ENCODE results near the gene MRTFA.
A peak's percentile ranks its signal among the peaks of the same experiment; 100 is the strongest.

The MRTFA gene

DNA sequence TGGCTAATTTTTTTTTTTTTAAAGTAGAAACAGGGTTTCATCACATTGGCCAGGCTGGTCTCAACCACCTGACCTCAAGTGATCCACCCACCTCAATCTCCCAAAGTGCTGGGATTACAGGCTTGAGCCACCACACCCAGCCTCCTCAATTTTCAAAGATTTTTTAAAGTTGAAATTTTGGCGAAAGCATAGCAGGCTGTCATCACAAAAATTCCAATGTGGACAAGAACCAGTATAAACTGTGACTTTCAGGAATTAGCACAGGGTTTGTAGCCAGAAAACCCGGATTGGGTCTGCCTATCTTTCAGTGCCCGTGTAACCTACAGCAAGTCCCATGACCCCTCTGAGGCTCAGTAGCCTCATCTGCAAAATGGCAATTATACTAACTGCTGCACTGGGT lies 185.9 kb downstream of the MRTFA start:
- DNase-seq = no peak

DNA sequence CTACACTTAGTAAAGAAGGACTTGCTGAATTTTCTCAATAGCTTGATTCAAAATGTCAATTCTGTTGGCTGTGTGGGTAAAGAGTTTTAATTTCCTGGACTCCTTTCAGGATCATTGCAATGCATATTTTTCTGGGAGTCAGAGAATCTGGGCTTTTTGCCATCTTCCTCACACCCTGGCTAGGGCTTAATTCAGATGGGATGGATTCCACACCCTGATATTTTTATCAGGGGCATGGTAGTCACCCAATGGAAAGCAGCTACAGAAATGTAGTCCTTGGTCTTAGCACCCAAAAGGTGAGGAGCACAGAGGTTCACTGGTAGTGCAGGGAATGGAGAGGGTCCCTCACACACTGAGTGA lies 186.9 kb downstream of the MRTFA start:
- no peak for DNase-seq

DNA sequence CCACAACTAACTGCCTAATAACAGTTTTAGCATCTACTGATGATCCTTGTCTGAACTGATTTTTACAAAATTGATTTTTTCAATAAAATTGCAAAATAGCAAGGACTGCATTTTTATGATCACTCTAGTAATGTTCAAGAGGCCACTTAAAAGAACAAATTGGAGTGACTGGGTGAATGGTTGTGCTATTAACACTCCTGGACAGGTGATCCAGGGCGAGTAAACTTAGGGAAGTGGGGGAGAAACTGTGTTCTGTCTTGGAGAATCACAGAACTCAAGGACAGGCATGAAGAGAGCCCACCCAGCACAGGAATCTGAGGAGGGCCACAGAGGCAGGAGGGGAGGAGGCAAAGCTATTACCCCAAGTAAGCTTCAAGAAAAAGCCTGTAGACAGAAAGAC lies 190.3 kb downstream of the MRTFA start:
- DNase-seq = no peak

DNA sequence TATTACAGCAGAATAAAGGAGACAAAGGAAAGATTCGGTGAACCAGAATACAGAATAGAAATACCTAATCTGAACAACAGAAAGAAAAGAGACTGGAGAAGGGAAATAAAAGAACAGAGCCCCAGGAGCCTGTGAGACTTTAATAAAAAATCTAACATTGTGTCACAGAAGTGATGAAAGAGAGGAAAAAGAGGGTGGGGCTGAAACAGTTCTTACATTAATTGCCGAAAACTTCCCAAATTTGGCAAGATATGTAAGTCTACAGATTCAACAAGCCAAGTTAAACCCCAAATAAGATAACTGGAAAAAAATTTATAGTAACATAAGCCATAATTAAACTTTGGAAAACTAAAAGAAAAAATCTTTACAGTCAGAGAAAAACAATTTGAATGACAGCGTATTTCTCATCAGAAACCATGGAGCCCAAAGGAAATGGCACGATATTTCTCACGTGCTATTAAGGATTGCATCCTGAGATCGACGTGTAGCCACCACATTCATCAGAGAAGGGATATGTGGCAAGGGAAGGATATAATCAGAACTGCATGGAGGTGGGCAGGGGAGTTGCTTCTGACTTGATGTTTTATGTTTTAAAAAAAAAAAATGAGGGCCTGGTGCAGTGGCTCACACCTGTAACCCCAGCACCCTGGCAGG lies 192.2 kb downstream of the MRTFA start:
- no peak for DNase-seq

DNA sequence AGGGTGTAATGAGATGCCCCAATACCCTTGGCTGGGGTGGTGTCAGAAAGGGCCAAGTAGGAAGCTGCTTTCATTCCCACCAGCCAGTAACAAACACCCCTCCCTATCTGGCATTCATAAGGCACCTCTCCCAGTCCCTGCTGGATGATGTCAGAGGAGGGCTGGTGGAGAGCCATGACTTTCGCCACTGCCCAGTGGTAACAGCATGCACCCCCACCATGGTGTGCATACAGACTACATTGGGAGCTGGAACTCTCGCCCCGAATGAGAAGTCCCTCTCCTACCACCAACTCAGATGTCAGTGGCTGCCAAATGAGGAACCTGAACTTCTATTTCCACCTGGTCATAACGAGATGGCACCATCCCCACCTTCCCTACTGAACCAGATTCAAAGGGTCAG lies 192.8 kb downstream of the MRTFA start:
- no peak for DNase-seq

DNA sequence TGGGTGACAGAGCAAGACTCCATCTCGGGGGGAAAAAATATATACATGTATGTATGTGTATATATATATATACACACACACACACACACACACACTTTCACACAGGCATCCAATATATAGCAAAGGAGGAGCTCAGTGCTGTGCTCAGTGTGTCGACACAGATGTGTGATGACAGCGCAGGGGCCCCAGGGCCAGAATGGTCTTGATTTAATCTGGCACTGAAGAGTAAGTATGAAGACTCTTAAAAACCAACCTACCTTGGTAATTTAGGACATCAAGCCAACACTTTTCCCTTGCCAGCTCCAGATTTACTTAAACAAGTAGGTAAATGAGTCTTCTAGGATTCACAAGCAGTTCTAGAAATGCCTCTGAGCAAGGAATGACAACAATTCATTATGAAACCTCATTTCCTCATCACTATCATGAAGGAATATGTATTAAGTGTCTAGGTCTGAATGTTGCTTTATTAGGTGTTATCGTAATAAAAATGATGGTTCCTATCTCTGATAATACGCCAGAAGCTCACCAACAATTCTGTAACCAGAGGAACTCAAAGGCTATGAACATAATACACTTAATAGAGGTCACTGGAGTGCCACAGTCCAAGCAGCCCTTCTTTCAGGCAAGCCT lies 194.6 kb downstream of the MRTFA start:
- no peak for DNase-seq

DNA sequence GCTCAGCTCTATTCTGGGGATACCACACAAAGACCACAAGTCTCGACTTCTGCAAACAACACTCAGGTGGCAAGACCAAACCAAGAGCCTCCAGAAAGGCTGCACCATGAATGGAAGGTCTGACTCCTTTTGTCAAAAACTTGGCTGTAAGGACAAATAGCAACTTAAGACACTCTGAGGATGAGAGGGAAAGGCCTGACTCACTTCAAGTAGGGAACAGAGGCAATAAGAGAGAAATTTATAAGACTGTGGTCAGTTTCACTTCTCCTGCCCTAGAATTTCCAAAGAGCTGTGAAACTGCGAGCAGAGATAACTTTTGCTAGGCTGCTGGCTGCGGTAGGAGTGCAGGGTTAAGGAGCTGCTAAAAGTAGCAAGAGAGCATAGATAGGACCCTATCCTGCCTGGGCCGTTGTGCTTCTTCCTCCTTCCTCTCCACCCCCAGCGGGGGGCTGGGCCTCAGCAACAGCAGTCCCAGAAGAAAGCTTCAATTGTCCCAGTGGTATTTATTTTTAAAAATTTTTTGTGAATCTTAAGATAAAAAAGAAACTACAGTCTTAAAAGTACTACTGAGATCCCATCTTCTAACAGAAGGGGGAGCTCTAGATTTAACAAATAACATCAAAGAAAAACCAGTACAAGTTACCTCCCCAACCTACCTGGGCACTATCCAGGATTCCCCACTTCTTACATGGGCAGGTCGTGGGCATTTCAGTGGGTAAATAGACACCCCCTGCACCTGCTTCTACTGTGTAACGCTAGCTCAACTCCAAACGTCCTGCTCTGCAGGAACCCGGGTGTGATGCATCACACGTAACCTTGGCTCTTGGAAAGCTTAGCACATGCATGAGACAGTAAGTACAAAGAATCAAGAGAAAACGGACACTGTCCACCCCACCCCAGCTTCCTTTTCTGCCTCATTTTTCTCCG lies 199.8 kb downstream of the MRTFA start:
- DNase-seq = peak; percentile 28

DNA sequence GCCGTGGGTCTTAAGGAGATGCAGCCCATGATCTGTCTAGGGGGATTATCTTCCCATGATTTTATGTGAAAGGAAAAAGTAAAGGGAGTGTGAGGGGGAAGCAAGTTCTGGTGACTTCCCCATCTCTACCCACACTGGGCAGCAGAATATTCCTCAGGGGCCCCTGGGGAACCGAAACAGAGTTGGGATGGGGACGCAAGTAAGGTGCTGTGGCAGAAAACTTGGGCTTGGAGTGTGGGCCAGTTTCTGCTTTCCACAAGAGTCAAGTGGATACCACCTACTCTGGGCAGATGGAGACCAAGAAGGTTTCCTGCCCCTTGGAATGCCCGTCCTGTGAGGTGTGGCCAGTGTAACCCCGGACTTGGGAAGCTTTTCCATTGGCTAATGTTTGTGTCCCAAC lies 201.8 kb downstream of the MRTFA start:
- no peak for DNase-seq

DNA sequence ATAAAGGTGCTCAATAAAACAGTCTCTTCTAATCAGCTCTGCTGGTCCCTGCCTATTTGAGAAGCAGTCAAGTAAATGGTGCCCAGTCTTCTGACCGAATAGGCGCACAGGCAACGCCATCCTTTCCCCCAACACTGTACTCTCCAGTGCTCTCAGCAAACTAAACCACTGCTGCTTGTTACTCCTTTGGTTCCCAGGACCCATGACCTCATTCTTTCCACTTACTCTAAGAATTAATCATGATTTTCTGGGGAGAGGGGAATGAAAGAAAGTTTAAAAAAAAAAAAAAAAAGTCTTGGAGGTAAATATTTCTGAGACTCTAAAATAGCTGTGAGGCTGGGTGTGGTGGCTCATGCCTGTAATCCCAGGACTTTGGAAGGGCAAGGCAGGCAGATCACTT lies 202.4 kb downstream of the MRTFA start:
- no peak for DNase-seq

DNA sequence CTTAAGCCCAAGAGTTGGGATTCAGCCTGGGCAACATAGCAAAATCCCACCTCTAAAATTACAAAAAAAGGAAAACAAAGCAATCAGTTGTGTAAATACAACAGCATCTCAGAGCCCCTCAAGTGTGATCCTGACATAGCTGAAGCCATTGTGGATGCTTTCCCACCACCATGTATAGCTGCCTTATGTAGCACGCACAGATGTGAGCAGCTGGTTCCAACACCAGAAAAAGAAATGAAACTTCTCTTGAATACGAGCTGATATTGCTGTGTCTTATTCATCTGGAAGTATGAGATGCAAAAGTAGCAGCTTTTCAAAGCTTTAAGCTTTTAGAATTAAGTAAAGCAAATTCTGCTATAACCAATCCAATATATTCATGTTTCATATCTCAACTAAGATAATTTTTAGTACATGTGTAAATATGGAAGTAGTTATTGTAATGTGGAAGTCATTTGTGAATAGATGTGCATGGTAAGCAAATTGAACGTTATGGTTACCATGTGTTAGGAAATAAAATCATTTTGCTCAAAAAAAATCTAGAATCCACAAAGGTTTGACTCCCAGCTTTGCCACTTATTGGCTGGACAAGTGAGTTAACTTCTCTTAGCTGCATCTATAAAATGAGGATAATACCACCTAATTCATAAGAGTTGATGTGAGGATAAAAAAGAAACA lies 203.0 kb downstream of the MRTFA start:
- DNase-seq = no peak

DNA sequence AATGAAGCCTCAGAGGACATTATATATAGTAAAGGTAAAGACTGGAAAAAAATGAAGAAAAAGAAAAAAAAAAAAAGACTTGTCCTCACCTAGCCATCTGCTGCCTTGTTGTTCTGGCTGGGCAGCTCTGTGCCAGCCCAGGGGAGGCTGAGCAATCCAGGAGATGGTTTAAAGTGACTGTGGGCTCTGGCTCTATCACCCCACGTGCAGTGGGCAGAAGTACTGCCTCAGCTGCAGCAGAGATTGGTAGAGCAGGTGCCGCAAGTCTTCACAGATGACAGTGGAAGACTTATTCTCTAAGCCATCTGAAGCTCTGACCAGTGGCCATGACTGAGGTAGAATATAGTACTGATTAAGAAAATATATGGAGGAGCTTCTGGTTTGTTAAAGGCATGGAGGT lies 203.9 kb downstream of the MRTFA start:
- DNase-seq = no peak

DNA sequence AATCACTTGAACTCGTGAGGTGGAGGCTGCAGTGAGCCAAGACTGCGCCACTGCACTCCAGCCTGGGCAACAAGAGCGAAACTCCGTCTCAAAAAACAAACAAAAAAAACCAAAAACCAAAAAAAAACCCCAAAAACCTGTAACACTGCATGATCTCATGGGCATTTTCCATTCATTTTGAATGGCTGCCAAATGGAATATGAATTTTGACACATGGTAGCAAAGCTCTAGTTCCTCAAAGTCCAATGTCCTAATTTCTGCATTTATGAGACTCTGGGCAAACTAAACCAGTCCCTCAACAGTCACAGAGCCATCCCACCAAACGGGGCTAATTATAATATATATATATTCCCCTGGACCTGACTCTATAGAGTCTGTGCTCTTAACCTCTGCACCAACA lies 204.4 kb downstream of the MRTFA start:
- no peak for DNase-seq

DNA sequence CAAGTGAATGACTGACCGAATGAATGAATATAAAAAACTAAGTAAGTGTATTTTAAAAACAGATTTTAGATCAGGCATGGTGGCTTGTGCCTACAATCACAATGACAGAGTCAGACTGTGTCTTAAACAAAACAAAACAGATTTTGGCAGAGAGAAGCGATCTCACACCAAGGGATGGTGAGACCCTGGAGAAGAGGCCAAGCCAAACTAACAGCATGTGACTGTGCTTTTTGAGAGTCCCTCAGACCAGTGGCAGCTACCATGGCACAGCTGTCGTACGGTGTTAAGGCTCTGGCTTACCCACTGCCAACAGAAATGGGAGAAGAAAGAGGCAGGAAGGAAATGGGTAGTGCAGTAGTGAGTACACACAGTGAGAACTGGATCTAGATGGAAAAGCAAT lies 205.5 kb downstream of the MRTFA start:
- DNase-seq = no peak

DNA sequence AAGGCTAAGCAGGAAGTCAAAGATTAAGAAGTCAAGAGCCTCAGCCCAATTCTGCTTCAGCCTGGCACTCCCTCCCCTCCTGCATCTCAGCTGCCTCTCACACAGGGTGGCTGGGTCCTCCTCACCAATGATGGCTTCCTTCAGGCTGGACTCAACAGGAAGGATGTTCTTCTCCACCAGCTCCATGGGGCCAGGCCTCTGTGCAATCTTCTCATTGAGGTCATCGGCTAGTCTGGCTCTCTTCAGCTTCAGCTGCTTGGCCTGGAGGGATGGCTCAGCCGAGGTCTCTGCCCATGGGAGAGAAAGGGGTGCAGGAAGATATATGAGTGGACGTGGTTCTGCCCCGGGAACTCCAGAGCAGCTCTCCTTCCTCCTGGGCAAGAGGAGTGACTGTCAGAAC lies 207.0 kb downstream of the MRTFA start:
- no peak for DNase-seq

DNA sequence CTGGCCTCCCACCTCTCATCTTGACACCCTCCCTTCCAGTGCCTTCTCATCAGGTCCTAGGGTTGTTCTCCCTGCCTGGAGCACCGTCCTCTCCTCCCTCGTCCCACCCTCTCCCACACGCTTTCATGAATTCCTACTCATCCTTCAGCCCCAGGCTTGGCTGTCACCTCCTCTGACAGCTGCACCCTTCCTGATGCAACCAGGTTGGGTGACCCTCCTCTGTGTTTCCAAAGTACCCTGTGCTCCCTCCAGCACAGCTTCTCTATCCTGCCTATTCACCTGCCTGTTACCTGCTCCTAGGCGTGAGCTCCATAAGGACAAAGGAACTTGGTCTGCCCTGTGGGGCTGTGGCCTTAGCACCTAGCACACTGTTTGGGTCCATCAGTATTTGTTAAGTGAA lies 207.7 kb downstream of the MRTFA start:
- DNase-seq = no peak

DNA sequence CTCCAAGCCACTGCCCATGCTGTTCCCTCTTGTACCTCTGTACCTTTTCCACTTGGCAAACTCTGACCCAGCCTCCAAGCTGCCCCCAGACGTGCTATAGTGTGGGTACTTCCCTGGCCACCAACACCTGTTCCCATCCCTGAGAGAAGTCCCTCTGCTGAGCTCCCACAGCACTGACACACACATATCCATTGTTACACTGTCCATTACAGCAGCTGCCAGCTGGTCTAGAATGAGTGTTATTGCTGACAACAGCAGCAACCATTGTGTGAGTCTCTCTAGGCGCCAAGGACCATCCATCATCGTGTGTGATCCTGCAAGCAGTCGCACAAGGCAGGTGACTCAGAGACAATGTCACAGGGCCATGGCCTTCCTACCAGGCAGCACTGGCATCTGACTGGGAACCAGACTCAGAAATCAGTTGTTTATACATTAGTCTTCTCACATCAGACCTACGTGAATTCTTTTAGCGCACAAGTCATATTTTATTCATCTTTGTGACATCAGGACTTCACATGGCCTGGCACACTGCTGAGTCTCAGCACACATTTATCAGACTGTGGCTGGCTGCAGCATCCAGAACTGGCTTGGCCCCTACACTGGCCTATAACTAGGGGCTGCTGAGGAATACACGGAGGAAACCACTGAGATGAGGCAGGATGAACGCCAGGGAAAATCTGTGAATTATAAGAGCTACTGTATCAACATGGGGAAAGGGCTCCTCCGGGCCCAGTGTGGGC lies 209.8 kb downstream of the MRTFA start:
- DNase-seq = no peak

DNA sequence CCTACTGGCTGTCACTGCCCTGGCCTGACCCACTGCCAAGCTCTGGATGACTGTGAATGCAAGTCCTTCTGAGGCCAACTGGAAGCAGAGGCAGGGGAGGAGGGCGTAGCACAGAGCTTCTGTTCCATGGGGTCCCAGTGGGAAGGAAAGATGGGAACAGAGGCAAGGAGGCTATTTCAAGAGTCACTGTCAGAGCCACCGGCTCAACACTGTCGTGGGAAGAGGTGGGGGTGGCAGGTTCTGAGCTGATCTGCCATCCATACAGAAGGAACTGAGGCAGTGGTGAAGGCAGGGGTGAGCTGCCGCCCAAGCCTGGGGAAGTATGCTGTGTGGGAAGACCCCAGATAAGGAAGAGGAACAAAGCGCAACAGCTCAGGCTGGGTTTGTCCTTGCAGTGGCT lies 211.4 kb downstream of the MRTFA start:
- DNase-seq = no peak

DNA sequence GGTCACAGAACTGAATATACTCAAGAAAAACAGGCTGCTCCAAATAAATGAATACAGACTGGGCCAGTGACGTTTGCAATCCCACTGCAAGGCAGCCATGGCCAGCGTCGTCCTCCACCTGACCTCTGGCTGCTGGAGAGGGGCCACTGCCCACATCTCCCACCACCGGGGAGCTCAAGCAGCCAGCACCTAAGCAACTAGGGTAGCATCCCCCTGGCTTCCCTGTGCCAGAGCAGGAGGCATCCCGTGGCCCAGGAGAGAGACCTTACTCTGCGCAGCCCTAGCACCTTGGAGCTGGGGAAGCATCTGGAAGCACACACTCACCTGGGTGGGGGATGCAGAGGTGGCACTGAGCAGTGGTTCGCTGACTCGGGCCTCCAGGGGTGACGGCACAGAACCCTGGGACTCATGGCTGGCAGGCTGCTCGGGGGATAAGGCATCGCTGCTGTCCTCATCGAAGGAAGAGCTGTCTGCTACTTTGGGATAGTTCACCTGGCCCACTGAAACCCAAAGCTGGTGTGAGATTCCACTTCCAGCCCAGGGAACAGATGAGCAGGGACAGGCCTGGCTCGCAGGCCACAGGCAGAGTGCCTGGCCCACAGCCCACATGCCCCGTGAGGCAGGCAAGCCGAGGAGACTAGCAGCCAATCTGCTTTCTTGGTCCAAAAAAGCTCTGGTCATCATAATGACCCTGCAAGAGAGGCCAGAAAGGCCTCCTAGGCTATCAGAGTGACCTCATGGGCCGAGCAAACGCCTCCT lies 212.5 kb downstream of the MRTFA start:
- no peak for DNase-seq

DNA sequence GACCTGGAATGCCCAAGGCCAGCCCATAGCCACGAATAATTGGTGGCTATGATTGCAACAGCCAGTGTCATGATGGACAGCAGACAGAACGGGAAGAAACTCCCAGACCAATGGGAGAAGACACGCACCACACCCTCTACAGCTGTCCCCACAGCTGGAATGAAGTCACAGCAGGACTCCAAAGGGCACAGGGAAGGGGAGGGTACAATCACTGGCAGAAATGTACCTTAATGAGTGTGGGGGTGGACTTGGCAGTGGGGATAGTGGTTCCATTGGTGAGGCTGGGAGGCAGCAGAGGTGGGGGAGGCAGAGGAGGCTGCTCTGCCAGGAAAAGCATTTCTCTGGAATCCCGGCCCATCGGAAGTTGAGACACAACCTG lies 213.2 kb downstream of the MRTFA start:
- DNase-seq = no peak

DNA sequence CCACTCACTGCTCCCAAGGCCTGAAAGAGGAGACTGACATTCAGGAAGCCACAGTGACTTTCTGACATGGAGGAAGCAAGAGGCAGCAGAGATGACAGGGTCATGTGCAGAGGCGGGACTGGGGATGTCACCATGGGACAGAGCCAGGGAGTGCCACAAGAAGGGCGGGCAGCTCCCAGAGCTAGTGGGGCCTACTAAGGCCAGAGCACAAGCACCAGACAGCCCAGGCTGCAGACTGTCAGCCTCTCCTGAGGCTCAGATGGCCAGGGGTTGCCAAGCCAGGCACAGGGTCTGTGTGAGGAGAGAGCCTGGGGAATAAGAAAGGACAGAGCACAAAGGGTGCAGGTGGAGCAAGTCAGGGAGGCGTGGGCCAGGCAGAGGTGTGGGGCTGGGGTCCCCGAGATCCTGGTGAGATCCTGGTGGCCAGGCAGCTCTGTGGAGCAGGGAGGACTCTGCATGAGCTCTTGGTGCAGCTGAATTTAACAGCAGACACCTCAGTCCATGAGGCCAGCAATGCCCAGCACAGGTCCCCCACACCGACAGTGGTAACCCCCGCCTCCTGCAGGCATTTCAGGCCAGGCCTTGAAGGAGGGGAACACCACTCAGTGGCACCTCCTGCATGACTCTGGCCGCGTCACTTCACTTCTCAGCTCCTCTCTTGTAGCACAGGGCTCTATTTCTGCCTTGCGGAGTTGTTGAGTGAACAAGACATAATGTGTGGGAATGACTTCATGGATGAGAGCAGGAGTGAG lies 213.8 kb downstream of the MRTFA start:
- no peak for DNase-seq

DNA sequence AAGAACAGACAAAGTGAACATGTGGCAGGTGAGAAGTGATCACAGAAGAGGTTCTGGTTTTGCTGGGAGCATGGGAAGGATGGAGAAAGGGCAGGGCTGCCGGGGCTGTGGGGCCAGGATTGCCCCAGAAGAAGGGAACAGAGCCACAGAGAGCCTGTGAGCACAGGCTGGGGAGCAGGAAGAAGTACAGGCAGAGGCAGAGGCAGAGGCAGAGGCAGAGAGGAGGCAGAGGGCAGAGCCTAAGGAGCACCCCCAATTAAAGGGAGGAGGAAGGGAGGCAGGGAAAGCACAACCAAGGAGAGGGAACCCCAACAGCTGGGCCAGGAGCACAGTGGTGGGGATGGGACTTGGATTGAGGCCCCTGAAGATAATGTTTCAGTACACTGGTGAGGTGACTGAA lies 214.6 kb downstream of the MRTFA start:
- no peak for DNase-seq

DNA sequence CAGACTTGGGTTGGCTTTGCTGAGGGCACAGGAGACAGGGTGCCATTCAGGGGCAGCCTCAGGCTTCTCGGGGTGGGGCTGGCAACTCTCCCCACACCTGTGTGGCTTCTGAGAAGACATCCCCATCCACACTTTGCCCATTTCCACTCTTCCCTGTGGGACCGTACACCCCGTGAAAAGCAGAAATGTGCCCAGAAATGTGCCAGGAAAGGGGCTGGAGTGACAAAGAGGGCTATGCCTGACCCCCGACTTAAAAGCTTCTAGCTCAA lies 215.5 kb downstream of the MRTFA start:
- DNase-seq = no peak

Data from NCI-H1694 (cell line).